ENCODE measurements around the gene ATXN7L1.

The ATXN7L1 gene

DNA sequence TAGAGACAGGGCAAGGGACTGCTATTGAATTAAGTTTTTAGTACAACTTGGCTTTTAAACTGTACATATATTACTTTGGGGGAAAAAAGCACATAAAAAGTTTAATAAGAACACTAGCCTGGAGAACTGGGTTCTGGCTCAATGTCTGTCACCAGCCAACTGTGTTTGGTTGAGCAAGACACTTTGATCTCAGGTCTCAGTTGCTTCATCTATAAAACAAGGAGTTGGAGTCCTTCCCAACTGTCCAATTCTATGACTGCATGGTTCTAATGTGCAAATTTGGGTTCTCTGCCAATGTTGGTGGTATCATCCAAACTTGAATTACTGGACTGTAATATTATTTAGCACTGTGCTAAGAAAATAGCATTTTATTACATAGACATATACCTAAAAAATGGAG, 50.3 kb downstream of the ATXN7L1 start:
- no peak for DNase-seq

GRCh38 chr7:105825371-105825770, 51.0 kb downstream of the ATXN7L1 start:
- DNase-seq, result no peak

- no peak for DNase-seq
These were observed 53.6 kb downstream of the ATXN7L1 start for GRCh38 chr7:105822806-105823205.

- DNase-seq, result no peak
These were observed 54.9 kb downstream of the ATXN7L1 start for GRCh38 chr7:105821527-105821926.

- no peak for DNase-seq
These were observed 55.9 kb downstream of the ATXN7L1 start for GRCh38 chr7:105820363-105821066.

- no peak for DNase-seq
These were observed 56.8 kb downstream of the ATXN7L1 start for GRCh38 chr7:105819559-105819958.

DNA sequence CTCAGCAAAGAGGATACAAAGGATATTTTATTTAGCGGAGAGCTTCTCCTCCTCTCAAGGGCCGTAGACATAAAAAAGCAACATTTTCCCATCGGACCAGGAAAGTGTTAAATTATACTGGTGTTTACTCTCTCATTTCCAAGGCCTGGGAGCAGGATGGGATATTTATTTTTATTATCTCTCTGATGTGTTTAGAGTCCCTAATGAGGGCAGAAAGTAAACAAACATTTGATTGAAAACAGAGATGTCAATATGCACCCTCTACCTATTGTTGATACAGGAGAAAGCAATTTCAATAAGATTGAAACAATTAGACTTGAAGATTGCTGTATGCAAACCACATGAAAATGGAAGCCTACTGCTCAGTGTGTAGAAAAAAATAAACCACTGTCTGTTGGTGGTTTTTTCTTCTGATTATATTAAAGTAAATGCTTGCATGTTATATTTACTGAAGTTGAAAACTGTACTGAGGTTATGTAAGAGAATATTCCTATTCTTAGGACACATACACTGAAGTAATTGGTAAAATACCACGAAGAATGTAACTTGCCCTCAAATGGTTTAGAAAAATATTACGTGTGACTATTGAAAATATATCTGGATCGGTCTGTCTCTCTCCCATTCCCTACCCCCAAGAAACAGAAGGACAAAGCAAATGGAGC, 59.3 kb downstream of the ATXN7L1 start:
- DNase-seq, result no peak

DNA sequence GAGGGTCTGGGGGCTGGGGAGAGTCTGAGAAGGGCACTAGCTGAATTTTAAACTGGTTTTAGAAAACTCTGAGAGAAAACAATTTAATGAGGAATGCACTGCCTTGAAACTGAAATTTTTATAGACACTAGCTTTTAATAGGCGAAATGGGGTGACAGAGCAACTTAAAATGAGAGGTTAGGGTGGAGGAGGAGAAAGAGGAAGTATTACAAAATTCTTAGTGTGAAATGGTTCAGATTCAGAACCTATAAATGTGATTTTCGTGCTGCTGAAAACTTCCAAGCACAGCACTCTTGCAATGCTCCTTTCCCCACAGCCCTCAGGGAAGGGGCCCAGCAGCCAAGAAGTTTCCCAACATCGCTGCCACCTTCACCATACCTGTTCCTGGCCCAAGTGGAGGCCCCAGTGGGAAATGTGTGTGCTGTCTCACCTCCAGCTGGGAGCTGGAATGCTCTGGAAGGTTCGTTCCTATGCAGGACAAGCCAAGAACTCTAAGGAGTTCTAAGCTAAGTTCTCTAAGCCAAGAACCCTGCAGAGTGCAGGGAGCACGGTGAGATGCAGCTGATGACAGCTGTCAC, 60.0 kb downstream of the ATXN7L1 start:
- no peak for DNase-seq

DNA sequence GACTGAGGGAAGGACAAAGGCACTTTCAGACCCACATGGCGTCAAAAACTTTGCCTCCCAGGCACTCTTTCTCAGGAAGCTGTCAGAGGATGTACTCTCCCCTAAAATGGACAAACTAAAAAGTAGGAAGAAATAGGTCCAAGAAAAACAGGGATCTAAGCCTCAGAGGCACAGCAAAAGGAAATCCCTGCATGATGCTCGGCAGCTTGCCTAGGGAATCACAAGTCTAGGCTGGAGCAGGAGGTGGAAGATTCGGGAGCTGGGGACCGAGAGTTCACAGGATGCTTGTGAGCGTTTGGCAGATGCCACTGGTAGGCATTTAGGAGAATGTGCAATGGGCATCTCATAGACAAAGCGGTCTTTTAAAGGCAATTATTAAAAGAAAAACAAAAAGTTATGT, 60.8 kb downstream of the ATXN7L1 start:
- no peak for DNase-seq

DNA sequence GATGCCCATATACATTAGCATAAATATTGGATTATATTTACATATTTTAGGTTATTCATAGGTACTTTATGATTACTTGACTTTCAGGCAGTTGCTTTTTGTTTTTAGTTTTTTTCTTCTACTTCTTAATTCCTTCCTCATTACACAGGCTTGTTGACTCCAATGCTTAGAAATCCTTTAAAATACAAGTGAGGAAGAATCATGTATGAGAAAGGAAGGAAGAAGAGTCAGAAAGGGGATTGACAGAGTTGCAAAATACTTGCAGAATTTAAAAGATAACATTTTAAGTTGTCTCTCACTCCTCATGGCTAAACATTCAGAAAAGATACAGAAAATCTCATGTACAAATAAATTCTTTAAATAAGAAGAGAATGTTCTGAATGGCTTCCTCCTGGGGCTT, 61.9 kb downstream of the ATXN7L1 start:
- DNase-seq, result no peak

DNA sequence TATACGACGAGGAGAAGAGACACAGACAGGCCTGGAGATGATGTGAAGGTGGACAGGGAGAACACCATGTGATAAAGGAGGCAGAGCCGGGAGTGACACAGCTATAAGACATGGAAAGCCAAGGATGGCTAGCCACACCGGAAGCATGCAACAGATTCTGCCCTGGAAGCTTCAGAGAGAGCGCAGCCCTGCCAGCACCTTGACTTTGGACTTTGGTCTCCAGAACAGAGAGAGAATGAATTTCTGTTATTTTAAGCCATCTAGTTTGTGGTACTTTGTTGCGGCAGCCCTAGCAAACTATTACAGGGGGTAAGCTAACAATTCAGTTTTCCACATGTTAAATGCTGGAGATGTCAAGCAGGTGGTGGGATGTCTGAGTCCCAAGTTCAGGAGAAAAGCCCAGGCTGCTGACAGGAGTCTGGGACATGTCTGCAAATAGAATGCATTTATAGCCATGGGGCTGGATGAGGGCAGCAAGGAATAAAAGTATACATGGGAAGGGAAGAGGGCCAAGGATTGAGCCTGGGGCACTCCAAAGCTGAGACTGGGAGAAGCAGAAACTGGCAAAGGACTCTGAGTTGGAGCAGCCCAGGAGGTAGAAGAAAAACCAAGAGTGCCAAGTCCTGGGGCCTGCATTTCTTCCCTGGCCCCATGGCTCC, 65.1 kb downstream of the ATXN7L1 start:
- DNase-seq, result no peak

GRCh38 chr7:105810556-105810955, 65.8 kb downstream of the ATXN7L1 start:
- DNase-seq, result no peak

DNA sequence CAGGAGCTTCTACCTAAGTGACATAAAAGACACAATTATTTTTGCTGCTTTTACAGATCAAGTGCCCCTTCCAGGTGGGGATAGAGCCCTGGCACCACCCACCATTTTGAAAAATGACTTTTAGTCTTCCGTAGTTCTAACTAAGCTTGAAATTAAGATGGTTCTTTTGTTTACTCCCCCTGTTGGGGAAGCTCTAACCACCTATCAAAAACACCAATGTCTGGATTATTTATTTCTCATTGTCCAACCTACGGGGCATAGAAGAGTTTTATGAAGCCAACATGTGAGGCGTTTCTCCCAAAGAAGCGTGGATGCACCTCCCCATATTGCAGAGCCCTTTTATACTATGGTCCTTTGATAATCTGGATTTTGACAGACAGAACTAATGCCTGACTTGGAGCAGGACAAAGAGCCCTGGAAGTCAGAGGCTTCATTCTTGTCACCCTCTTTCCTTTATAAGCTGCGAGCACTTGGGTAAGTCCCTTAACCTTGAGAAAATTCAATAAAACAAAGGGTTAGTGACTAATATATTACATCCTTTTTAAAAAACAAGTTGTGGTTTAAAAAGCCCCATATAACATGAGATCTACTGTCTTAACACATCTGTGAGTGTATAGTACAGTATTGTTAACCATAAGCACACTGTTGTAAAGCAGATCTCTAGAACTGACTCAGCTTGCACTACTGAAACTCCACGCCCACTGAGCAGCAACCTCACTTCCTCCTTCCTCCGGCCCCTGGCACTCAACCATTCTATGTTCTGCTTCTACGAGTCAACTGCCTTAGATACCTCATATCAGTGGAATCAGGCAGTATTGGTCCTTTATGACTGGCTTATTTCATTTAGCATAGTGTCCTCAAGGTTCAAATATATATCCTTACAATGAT, 67.5 kb downstream of the ATXN7L1 start:
- DNase-seq, result peak; percentile 64

GRCh38 chr7:105808209-105808608, 68.2 kb downstream of the ATXN7L1 start:
- no peak for DNase-seq

GRCh38 chr7:105807448-105807762, 69.0 kb downstream of the ATXN7L1 start:
- no peak for DNase-seq

DNA sequence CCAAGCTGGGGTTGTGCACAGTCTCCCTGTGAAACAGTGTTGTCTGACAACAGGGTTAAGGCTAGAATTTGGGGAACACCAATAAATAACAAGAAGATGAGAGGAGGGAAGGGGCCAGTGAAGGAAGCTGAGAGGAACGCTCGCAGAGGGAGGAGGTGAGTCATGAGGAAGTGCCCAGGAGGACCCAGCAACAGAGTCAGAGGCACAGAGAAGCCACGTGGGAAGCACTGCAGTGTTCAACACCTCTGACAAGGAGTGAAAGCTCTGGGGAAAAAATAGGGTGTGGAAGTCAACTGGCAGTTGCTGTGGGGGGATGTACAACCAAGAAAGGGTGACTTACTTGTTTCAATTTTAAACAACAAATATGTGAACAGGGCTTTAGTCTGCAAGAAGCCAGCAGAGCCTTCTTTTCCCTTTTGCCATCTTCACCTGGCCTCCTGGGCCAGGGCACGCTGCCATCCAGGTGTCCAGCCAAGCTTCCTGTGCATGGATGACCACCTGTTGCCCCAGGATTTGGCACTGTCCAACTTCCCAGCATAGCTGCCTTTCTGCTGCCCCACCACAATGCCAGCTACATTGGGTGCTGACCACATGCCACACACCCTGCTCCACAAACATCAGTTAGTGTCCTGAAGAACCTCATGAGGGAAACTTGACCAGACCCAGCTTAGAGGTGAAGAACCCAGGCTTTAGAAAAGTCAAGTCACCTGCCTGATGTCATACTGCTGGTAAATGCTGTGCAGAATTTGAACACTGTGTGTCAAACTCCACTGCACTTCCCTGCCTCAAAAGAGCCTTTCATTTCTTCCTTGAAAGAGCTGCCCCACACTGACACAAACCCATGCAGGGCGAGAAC, 69.6 kb downstream of the ATXN7L1 start:
- DNase-seq, result peak; percentile 42

DNA sequence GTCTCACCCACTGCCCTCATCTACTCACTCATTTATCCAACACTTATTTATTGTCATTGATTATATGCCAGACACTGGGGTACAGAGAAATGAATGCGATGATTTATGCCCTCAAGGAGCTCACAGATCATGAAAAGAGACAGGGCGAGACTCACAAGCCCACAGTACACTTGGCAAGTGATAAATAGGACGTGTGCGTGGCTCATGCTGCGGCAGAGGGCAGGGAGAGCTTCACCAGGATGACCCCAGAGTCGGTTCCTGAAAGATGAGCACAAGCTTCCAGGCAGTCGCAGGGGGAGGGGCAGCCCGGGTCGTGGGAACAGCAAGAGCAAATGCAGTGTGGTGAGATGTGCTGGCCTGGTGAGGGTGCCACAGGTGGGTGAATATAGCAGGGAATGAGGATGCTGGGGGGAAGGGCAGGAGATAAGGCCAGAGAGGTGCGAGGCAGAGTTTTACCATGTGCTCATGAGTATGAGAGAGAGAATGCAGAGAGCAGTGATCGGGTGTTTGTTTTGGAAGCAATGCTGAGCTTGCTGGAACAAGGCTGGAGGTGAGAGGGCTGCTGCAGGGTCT, 70.9 kb downstream of the ATXN7L1 start:
- no peak for DNase-seq

DNA sequence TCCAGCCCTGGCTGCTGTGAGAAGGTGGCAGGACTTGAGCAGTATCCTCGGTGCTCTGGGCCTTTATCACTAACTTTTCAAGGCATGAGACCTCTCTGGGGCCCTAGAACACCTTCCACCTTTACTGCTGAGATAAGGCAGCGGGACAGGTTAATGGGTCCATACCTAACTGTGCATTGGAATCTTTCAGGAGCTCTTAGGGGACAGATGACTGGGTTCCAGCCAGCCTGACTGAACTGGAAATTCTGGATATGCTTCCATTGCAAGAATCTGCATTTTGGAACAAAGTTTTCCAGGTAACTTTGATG, 73.0 kb downstream of the ATXN7L1 start:
- no peak for DNase-seq

DNA sequence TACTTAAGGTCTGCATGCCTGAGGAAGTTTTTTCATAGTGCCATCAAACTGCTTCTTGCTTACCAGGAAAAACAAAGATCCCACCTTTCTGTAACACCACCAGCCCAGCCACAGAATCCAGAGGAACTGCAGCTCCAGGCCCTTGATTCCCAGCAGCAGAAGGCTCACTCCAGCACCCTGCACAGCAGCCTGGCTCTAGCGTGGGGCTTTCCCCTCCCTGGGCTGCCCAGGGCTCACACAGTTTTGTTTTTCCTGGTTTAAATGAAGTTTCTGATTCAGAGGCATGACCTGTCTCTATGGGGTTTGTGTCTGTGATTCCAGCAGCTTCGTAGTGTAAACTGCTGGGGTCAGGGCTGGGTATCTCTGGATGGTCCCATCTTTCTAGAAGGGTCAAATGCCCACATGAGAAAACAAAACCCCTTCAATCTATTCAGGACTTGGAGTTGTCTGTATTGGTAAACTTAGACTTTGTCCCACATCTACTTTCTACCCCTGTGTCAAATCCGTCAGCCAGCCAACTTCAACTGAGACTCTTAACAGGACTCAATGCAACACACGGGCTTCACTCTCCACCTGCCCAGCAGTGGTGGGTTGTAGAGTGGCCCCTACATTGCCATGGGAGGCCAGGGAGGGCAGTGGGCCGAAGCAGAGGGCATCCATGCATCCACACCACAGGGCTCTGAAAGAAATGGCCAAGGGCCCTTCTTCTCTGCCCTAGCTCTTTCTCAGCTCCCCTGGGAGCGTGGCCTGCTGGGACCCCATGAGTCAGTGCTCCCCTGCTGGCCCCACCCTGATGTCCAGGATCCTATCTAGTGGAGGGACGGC, 73.6 kb downstream of the ATXN7L1 start:
- DNase-seq, result no peak

- no peak for DNase-seq
These were observed 75.4 kb downstream of the ATXN7L1 start for GRCh38 chr7:105800849-105801534.
